Keratinocyte (primary cell): Measurements from ENCODE around the gene TMEM200B. TPM values are rescaled to one million over a fixed set of nuclear protein-coding genes. Genes with fewer than 3 reads are reported as not detected.

ENCODE experiments used
- DNase-seq: peaks from one replicate; pipeline ENCODE4 v3.0.0-alpha.2; 2011; ENCODE audit warnings: low read depth, missing footprints, low spot score
- FAIRE-seq: peaks from 2 replicates; lab custom pipeline; 2011; peaks lifted over from hg19 to GRCh38; lab: Jason Lieb, UNC
- H2AFZ ChIP-seq: 2 replicates; pipeline ENCODE4 v1.6.0; 2012; ENCODE audit warnings: low read length, control low read depth, inconsistent platforms; ENCODE audit not compliant: control insufficient read depth
- H3K27ac ChIP-seq: 2 replicates; pipeline ENCODE4 v1.5.1; 2011; ENCODE audit warnings: low read length; ENCODE audit not compliant: control insufficient read depth, insufficient read depth
- H3K27me3 ChIP-seq: 3 replicates; pipeline ENCODE4 v1.6.0; 2011; ENCODE audit warnings: low read length; ENCODE audit not compliant: control insufficient read depth, insufficient read depth; ENCODE audit errors: extremely low read depth
- H3K36me3 ChIP-seq, 2 experiments: 2 replicates in 1 of 2; 3 replicates in 1 of 2; pipeline ENCODE4 v1.5.1; 2011; ENCODE audit warnings: low read length in 2 of 2, mild to moderate bottlenecking in 1 of 2; ENCODE audit not compliant: control insufficient read depth in 2 of 2, insufficient read depth in 2 of 2; ENCODE audit errors: extremely low read depth in 1 of 2
- H3K4me1 ChIP-seq: 3 replicates; pipeline ENCODE4 v1.5.1; 2011; ENCODE audit warnings: low read length; ENCODE audit not compliant: control insufficient read depth, insufficient read depth; ENCODE audit errors: extremely low read depth
- H3K4me2 ChIP-seq: 3 replicates; pipeline ENCODE4 v1.6.0; 2011; ENCODE audit warnings: low read depth, low read length; ENCODE audit not compliant: control insufficient read depth, insufficient read depth; ENCODE audit errors: extremely low read depth
- H3K4me3 ChIP-seq, 3 experiments: fragments of 200-600 bp in 1 of 3; sonication (generic) in 1 of 3; 2 replicates in 2 of 3; 3 replicates in 1 of 3; pipeline ENCODE4 v1.5.1; 2011 to 2016; ENCODE audit warnings: low read length in 3 of 3, mild to moderate bottlenecking in 3 of 3, control low read depth in 2 of 3, inconsistent platforms in 1 of 3, low read depth in 1 of 3, mixed read lengths in 1 of 3, mixed run types in 1 of 3, moderate library complexity in 1 of 3; ENCODE audit not compliant: control insufficient read depth in 2 of 3, insufficient read depth in 2 of 3; ENCODE audit errors: extremely low read depth in 1 of 3
- H3K79me2 ChIP-seq: 2 replicates; pipeline ENCODE4 v1.6.0; 2012; ENCODE audit warnings: low read length; ENCODE audit not compliant: control insufficient read depth, insufficient read depth
- H3K9ac ChIP-seq: 3 replicates; pipeline ENCODE4 v1.6.0; 2011; ENCODE audit warnings: low read length; ENCODE audit not compliant: control insufficient read depth, insufficient read depth; ENCODE audit errors: extremely low read depth
- H3K9me1 ChIP-seq: 3 replicates; pipeline ENCODE4 v1.6.0; 2011; ENCODE audit warnings: low read length; ENCODE audit not compliant: control insufficient read depth, insufficient read depth; ENCODE audit errors: extremely low read depth
- H3K9me3 ChIP-seq: 2 replicates; pipeline ENCODE4 v1.5.1; 2012; ENCODE audit warnings: low read depth, low read length; ENCODE audit not compliant: control insufficient read depth
- H4K20me1 ChIP-seq: 3 replicates; pipeline ENCODE4 v1.6.0; 2011; ENCODE audit warnings: low read length; ENCODE audit not compliant: control insufficient read depth, insufficient read depth; ENCODE audit errors: extremely low read depth
- CTCF ChIP-seq, 3 experiments: IDR thresholded peaks in 1 of 3; conservative IDR thresholded peaks in 1 of 3; optimal IDR thresholded peaks in 1 of 3; 2 replicates in 2 of 3; 3 replicates in 1 of 3; pipeline versions ENCODE3 to v1.5.1; 2011; ENCODE audit warnings: low read length in 3 of 3, mild to moderate bottlenecking in 3 of 3, moderate library complexity in 2 of 3, control low read depth in 1 of 3, inconsistent platforms in 1 of 3; ENCODE audit not compliant: insufficient read depth in 2 of 3; ENCODE audit errors: extremely low read depth in 1 of 3
- EZH2 ChIP-seq: IDR thresholded peaks from one replicate; pipeline ENCODE4 v1.6.1; 2012; ENCODE audit warnings: inconsistent platforms, mild to moderate bottlenecking, low read length, moderate library complexity
- dilution Hi-C: fragments of 300-500 bp; cut with MboI; formaldehyde crosslinking; loops from one replicate; pipeline ENCODE4 v1.7.0; 2020; ENCODE audit warnings: low sequenced_read_pairs; ENCODE audit not compliant: extremely low pct_ligation_motif_present
- polyA plus RNA-seq, 5 experiments: library from polyadenylated mRNA; depleted of rRNA in 3 of 5; stranded (reverse) in 3 of 5; stranded (forward) in 1 of 5; unstranded in 1 of 5; fragments of >200 nt; gene quantifications; 1 replicate in 1 of 5; 2 replicates in 3 of 5; 3 replicates in 1 of 5; pipeline versions ENCODE4 v1.2.1 to v1.2.3, GENCODE V29; 2011 to 2012; ENCODE audit warnings: missing spikeins in 2 of 5, low read depth in 1 of 5, low replicate concordance in 1 of 5

The TMEM200B gene
- polyA plus RNA-seq, 1 donor (not counting 4 experiments of a cell fraction or from before 2014, with no cell fraction given): 0.59 TPM

- H3K4me2 ChIP-seq: no peak overlapping the region
- H3K27me3 ChIP-seq: peaks cover 37% of the 10 kb centered on the region
- no peak overlapping the region for H2AFZ ChIP-seq
- no peaks in the 10 kb centered on the region for H3K9me1 ChIP-seq
- H3K79me2 ChIP-seq: no peaks in the 10 kb centered on the region
- no peak overlapping the region for H3K27ac ChIP-seq
- H3K4me1 ChIP-seq: peaks cover 10% of the 10 kb centered on the region
- H4K20me1 ChIP-seq: no peaks in the 10 kb centered on the region
- no peak overlapping the region for H3K4me3 ChIP-seq
- no peak overlapping the region for H3K9ac ChIP-seq
- H3K9me3 ChIP-seq: no peaks in the 10 kb centered on the region
- FAIRE-seq (no peak), DNase-seq (no peak)
- dilution Hi-C loops: no loop called here
- TF ChIP-seq CTCF (optimal IDR thresholded peaks at IDR 0.05 in 1 of 3, IDR thresholded peaks at IDR 0.05 in 1 of 3, conservative IDR thresholded peaks at IDR 0.05 in 1 of 3; ENCODE audit: extremely low read depth in 1 of 3, insufficient read depth in 2 of 3, low read length in 3 of 3) (no peak), EZH2 (no peak)
- no peaks in the 10 kb centered on the region for H3K36me3 ChIP-seq
Measured at GRCh38 chr1:29125788-29126187, 2.1 kb upstream of the TMEM200B start.

GRCh38 chr1:29125237-29125641 lies 1.5 kb upstream of the TMEM200B start:
- H3K27me3 ChIP-seq: peaks cover 38% of the 10 kb centered on the region
- H2AFZ ChIP-seq: no peak overlapping the region
- no peaks in the 10 kb centered on the region for H3K79me2 ChIP-seq
- H3K9me3 ChIP-seq: no peaks in the 10 kb centered on the region
- no peak for TF ChIP-seq EZH2
- TF ChIP-seq CTCF (optimal IDR thresholded peaks at IDR 0.05 in 1 of 3, IDR thresholded peaks at IDR 0.05 in 1 of 3, conservative IDR thresholded peaks at IDR 0.05 in 1 of 3; ENCODE audit: extremely low read depth in 1 of 3, insufficient read depth in 2 of 3, low read length in 3 of 3): no peak
- dilution Hi-C loops: no loop called here
- no peaks in the 10 kb centered on the region for H3K36me3 ChIP-seq
- H3K4me2 ChIP-seq: no peak overlapping the region
- no peak for DNase-seq
- H4K20me1 ChIP-seq: no peaks in the 10 kb centered on the region
- no peak for FAIRE-seq
- H3K27ac ChIP-seq: no peak overlapping the region
- no peaks in the 10 kb centered on the region for H3K9me1 ChIP-seq
- no peak overlapping the region for H3K4me3 ChIP-seq
- H3K9ac ChIP-seq: no peak overlapping the region
- H3K4me1 ChIP-seq: peaks cover 10% of the 10 kb centered on the region
